Amniotic stem cell (primary cell): Measurements from ENCODE around the gene C2CD3.
"Not testable (repeated sequence)": the region's sequence is repeated elsewhere in the genome, so short reads cannot be mapped to it uniquely, and the experiment has no call there.

Experiments
- DNase-seq: peaks from one replicate; lab custom pipeline; 2025; lab: John Stamatoyannopoulos, UW

The C2CD3 gene

GRCh38 chr11:74112877-74113276 lies 57.9 kb downstream of the C2CD3 start:
- no peak for DNase-seq

- DNase-seq: no peak
Observed at GRCh38 chr11:74106124-74106523, 64.7 kb downstream of the C2CD3 start.

- no peak for DNase-seq
Observed at GRCh38 chr11:74102321-74102720, 68.5 kb downstream of the C2CD3 start.

GRCh38 chr11:74100735-74101134 lies 70.1 kb downstream of the C2CD3 start:
- no peak for DNase-seq

- no peak for DNase-seq
Observed at GRCh38 chr11:74100231-74100630, 70.6 kb downstream of the C2CD3 start.

- no peak for DNase-seq
Observed at GRCh38 chr11:74097686-74098237, 73.0 kb downstream of the C2CD3 start.

GRCh38 chr11:74094393-74094792 lies 76.4 kb downstream of the C2CD3 start:
- DNase-seq: no peak

- no peak for DNase-seq
Observed at GRCh38 chr11:74092425-74092824, 78.4 kb downstream of the C2CD3 start.

GRCh38 chr11:74091549-74091948 lies 79.3 kb downstream of the C2CD3 start:
- no peak for DNase-seq

GRCh38 chr11:74090701-74091100 lies 80.1 kb downstream of the C2CD3 start:
- DNase-seq: no peak

- DNase-seq: no peak
Observed at GRCh38 chr11:74086242-74086884, 84.4 kb downstream of the C2CD3 start.

- no peak for DNase-seq
Observed at GRCh38 chr11:74085542-74085892, 85.3 kb downstream of the C2CD3 start.

GRCh38 chr11:74084796-74085541 lies 85.8 kb downstream of the C2CD3 start:
- DNase-seq: no peak

GRCh38 chr11:74083927-74084326 lies 86.9 kb downstream of the C2CD3 start:
- not testable (repeated sequence) for DNase-seq

- DNase-seq: no peak
Observed at GRCh38 chr11:74081428-74081827, 89.4 kb downstream of the C2CD3 start.

- DNase-seq: no peak
Observed at GRCh38 chr11:74077193-74077592, 93.6 kb downstream of the C2CD3 start.

- no peak for DNase-seq
Observed at GRCh38 chr11:74072721-74073120, 98.1 kb downstream of the C2CD3 start.

- DNase-seq: no peak
Observed at GRCh38 chr11:74072286-74072685, 98.5 kb downstream of the C2CD3 start.

- no peak for DNase-seq
Observed at GRCh38 chr11:74070723-74071492, 99.9 kb downstream of the C2CD3 start.

- DNase-seq: no peak
Observed at GRCh38 chr11:74069146-74070046, 101.4 kb downstream of the C2CD3 start.

GRCh38 chr11:74066663-74067062 lies 104.1 kb downstream of the C2CD3 start:
- DNase-seq: not testable (repeated sequence)

GRCh38 chr11:74065534-74065933 lies 105.3 kb downstream of the C2CD3 start:
- DNase-seq: not testable (repeated sequence)
